HL-60 (cell line): Measurements from ENCODE around the gene TGM2.

Experiments
- GABPA ChIP-seq: IDR thresholded peaks from 2 replicates; pipeline ENCODE4 v1.6.1; 2012; ENCODE audit warnings: low read depth
- POLR2AphosphoS5 ChIP-seq: IDR thresholded peaks from 2 replicates; pipeline ENCODE4 v1.6.1; 2012; ENCODE audit warnings: low read depth
- SPI1 ChIP-seq: IDR thresholded peaks from 2 replicates; pipeline ENCODE4 v1.6.1; 2012; ENCODE audit warnings: low read depth, mild to moderate bottlenecking, borderline replicate concordance
- TF ChIP-seq, protein P1 (sequence below): IDR thresholded peaks from one replicate; pipeline ENCODE4 v1.5.1; 2011; ENCODE audit warnings: low read length, control low read depth, inconsistent platforms; ENCODE audit not compliant: insufficient read depth
- TF ChIP-seq, protein P2 (sequence below): IDR thresholded peaks from 2 replicates; pipeline ENCODE4 v1.6.1; 2012; ENCODE audit warnings: low read depth; ENCODE audit not compliant: insufficient replicate concordance

DNA sequence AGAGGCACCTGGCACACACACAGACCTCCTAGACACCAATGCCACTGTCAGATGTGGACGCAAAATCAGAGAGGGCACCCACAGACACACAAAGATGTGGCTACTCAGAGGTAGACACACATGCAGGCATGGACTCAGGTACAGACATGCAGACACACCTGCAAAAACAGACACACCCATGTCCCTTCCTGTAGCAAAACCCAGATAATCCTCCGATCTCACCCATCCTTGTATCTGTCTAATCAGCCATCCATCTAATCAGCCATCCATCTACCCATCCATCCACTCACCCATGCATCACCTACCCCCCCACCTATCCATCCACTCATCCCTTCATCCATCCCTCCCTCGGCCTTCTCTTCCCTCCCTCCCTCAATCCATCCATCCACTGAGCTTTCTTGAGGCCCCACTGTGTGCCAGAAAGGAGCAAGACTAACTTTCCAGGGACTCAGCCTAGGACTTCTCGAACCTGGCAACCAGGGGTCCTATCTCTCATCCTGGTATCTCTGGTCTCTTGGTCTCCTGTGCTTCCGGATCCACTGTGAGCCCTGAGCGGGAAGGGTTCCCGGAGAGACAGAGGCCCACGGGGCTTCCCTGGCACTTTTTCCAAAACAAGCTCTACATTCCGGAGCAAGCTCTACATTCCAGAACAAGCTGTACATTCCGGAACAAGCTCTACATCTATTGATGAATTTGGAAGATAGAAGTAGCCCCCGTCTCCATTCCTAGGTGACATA lies 1.1 kb upstream of the TGM2 start:
- TF ChIP-seq, protein P1, sequence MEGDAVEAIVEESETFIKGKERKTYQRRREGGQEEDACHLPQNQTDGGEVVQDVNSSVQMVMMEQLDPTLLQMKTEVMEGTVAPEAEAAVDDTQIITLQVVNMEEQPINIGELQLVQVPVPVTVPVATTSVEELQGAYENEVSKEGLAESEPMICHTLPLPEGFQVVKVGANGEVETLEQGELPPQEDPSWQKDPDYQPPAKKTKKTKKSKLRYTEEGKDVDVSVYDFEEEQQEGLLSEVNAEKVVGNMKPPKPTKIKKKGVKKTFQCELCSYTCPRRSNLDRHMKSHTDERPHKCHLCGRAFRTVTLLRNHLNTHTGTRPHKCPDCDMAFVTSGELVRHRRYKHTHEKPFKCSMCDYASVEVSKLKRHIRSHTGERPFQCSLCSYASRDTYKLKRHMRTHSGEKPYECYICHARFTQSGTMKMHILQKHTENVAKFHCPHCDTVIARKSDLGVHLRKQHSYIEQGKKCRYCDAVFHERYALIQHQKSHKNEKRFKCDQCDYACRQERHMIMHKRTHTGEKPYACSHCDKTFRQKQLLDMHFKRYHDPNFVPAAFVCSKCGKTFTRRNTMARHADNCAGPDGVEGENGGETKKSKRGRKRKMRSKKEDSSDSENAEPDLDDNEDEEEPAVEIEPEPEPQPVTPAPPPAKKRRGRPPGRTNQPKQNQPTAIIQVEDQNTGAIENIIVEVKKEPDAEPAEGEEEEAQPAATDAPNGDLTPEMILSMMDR: no peak
- TF ChIP-seq POLR2AphosphoS5: no peak
- no peak for TF ChIP-seq GABPA
- TF ChIP-seq, protein P2, sequence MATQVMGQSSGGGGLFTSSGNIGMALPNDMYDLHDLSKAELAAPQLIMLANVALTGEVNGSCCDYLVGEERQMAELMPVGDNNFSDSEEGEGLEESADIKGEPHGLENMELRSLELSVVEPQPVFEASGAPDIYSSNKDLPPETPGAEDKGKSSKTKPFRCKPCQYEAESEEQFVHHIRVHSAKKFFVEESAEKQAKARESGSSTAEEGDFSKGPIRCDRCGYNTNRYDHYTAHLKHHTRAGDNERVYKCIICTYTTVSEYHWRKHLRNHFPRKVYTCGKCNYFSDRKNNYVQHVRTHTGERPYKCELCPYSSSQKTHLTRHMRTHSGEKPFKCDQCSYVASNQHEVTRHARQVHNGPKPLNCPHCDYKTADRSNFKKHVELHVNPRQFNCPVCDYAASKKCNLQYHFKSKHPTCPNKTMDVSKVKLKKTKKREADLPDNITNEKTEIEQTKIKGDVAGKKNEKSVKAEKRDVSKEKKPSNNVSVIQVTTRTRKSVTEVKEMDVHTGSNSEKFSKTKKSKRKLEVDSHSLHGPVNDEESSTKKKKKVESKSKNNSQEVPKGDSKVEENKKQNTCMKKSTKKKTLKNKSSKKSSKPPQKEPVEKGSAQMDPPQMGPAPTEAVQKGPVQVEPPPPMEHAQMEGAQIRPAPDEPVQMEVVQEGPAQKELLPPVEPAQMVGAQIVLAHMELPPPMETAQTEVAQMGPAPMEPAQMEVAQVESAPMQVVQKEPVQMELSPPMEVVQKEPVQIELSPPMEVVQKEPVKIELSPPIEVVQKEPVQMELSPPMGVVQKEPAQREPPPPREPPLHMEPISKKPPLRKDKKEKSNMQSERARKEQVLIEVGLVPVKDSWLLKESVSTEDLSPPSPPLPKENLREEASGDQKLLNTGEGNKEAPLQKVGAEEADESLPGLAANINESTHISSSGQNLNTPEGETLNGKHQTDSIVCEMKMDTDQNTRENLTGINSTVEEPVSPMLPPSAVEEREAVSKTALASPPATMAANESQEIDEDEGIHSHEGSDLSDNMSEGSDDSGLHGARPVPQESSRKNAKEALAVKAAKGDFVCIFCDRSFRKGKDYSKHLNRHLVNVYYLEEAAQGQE: no peak
- TF ChIP-seq SPI1: no peak
